Stimulated activated CD8-positive, alpha-beta memory T cell treated with anti-CD3 and anti-CD28 coated beads, Interleukin-7, amount 100 ng/mL, for 48 hours (primary cell): ENCODE measurements around the gene PEPD.
"Not testable (repeated sequence)": the region's sequence is repeated elsewhere in the genome, so short reads cannot be mapped to it uniquely, and the experiment has no call there.

Source experiments
- DNase-seq, 2 donors: peaks; one replicate each; pipeline ENCODE4 v3.0.0-alpha.2; 2020; ENCODE audit warnings: low read depth in 1 of 2; ENCODE audit errors: extremely low read depth in 1 of 2

PEPD gene

DNA sequence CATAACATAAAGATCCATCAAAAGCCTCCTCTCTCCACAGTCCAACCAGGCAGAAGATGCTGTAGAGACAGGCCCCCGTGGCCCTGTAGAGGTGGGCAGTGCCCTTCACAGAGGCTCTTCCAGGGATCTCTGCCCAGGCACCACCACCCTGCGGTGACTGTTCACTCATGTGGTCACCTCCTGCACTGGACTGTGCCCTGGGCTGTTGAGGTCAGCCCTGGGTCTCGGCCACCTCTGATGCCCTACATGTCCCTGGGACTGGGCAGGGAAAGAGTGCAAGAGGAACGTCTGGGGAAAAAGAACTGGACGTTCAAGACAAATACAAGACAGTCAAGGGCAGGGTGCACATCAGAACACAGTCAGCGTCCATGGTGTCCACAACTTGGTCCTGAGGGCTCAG, 22.3 kb downstream of the PEPD start:
- DNase-seq: no peak

GRCh38 chr19:33498391-33499000, 23.1 kb downstream of the PEPD start:
- no peak for DNase-seq

- DNase-seq: no peak
These were observed 23.8 kb downstream of the PEPD start for GRCh38 chr19:33497778-33498175.

GRCh38 chr19:33497131-33497777, 24.3 kb downstream of the PEPD start:
- DNase-seq: no peak

DNA sequence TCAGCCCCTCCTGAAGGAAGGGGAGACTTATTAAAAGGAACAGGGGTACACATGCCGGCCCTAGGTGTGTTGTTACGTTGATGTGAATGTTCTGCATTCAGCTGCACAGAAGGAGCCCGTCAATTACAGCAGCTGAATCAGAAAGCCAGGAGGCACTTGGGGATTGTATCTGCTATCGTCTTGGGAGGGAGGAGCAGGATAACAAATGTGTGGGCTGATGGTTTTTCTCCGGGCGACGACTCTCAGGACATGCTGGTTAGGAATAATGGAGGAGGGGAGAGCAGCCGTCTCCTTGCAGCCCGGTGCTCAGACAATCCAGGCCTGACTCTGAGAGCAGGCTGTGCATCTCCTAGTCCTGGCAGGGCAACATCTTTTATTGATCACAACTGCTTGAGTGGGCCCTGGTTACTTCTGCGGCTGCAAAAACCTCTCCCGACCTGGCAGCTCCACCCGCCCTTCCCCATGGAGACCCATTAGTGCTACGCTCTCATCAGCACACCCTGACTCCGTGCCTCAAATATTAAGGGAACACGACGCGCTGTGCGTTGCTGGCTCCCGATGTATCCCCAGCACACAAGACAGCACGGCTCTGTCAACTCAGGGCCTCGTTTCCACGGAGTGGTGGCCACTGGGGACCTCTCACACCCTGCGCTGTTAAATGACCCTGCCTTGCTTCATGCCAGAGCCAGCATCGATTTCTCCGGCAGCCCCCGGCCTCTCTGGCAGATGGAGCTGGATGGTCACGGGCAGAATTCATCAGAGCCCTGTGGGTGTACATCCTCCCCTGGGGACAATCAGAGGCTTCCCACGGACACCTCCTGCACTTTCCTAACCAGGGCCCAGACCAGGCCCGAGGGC, 25.3 kb downstream of the PEPD start:
- no peak for DNase-seq

GRCh38 chr19:33493401-33494275, 28.0 kb downstream of the PEPD start:
- no peak for DNase-seq

DNA sequence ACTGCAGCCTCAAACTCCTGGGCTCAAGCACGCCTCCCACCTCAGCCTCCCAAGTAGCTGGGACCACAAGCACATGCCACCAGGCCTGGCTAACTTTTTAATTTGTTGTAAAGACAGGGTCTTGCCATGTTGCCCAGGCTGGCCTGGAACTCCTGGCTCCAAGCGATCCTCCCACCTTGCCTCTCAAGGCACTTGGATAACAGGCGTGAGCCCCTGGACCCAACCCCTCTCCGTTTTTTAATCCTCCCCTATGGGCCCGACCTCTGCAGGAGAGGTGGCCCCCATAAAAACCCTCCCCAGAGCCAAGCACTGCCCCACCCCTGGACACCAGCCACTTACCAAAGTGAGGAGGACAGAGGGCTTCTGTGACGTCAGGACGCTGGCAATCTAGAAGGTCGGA, 28.6 kb downstream of the PEPD start:
- DNase-seq: no peak

DNA sequence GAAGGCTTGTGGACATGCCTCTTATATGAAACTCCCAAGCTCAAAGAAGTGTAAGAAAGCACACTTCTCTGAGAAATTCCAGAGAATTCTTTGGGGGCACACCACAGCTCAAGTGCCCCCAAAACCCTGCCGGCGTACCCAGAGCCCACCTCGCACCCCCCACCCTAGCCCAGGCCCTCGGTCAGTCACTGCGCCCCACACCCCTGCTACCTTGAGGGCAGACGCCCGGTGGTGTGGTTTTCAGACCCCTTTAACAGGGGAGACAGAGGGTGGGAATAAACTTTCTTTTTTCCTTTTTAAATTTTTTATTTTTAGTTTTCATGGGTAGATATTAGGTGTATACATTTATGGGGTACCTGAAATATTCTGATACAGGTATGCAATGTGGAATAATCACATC, 29.5 kb downstream of the PEPD start:
- no peak for DNase-seq

- not testable (repeated sequence) for DNase-seq
These were observed 31.0 kb downstream of the PEPD start for GRCh38 chr19:33490596-33490995.

DNA sequence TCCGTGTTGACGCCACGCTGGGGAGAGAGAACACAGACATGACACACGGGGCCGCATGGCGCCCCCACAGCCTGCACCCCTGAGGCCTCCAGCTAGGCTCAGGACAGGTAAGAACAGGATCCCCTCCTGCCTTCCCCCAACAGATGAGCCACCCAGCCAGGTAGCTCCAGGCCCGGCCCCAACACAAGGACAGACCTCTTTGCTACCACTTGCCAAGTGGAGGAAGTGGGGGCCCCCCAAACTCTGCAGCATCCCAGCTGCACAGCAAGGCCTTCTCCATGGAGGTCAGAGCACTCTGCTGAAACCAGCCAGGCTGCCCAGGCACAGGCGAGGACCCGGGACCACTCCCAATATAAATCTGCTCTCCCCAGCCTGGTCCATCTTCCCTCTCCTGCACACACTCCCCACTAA, 31.5 kb downstream of the PEPD start:
- no peak for DNase-seq

DNA sequence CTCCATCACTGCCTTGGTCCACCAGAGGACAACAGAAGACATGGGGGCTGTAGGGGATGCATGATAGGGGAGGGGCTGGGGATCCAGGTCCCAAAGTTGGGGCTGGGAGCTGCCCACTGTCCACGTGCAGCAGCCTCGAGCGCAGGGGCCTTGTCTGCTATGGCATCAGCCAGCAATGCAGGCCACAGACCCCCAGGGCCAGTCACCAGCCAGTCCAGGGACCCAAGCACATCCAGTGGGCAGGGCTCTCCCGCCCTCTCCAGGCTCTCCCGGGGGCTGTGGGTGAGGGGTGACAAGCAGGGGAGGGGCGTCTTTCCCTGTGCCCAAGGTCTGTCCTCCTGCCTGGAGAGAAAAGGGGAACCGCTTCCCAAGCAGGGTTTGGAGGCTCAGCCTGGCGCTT, 32.8 kb downstream of the PEPD start:
- no peak for DNase-seq

DNA sequence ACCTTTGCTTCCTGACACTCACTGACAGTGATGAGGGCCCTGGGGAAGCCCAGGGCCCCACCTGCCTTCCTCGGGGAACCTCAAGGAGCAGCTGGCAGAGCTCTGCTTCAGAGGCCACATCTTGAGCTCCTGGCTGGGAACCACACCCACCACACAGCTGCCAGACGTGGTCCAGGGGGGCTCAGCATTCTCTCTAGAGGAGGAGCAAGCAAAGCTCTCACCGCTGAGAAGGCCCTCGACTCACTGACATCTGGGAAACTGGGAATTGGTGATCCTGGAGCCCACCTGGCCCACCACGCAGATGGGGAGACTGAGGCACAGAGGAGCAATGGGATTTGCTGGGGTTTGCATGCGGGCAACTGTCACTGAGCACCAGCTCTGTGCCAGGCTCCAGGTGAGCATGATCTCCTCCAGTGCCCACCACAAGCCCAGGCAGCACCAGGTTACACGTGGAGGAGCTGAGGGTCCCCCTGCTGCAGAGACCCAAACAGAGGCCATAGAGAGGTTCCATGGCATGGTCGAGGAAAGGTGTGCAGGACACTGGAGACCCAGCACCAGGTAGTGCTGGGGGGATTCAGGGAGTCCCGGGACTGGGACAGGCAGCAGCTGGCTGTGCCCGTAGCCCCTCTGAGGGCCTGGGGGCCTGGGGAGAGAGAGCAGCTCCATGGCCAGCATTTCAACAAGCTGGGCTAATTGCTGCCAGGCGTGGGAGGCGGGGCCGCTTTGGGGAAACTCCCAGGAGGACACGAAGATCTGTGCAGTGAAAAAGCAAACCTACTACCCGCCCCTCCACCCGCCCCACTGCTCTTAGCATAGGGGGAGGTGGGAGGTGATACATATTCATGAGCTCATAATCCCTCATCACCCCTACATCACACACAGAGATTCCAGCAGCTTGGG, 33.4 kb downstream of the PEPD start:
- DNase-seq: no peak

DNA sequence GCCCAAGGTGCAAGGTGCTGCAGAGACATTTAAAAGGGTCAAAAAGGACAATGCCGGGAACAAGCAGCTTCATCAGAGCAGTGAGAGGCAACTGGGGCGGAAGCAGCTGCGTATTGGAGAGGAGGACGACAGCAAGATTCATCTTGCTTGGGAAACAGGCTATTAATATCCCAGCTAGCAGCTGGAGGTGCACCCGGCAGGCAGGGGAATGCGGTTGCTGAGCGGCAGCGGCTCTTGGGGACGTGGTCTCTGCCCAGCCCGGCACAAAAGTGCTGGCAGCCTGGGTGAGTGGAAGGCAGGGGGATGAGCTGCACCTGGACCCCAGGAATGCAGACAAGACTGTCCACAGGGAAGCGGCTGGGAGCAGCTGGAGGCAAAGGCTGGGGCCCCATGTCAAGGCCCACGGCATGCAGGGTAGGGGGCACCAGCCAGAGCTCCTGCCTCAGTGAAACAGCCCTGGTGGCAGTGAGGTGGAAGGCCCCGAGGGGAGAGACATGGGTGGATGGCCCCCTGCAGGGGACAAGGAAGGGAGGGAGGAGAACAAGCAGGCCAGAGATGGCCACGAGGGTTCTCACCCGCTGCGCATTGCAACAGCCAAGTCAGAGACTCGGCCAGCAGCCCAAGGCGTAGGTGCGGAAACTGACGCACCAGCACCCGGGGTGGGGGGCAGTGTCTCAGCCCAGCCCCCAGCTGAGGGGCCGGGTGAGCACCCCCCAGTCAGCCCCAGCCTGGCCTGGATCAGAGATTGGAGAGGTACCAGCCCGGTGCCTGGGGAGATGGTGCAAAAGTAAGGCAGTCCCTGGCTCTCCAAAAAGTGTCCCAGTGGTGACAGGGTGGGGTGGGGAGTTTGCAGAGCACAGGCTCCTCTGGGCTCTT, 34.4 kb downstream of the PEPD start:
- DNase-seq: no peak

DNA sequence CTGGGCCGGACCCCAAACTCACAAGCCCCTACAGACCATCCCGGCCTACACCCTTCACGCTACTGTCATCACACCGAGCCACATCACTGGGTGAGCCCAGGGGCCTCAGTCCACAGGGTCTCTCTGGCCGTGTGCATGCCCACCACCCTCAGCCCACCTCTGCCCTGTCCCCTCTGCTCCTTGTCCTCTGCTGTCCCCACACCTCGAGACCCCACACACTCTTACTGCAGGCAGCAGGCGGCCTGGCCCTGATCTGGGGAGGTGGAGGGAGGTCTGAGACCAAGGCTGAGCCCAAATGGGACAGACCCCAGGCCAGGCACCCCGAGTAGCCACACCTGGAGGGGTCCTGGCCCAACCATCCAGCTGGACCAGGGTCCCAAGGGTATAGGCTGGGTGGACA, 35.2 kb downstream of the PEPD start:
- DNase-seq: no peak

GRCh38 chr19:33484226-33484774, 37.3 kb downstream of the PEPD start:
- DNase-seq: no peak

DNA sequence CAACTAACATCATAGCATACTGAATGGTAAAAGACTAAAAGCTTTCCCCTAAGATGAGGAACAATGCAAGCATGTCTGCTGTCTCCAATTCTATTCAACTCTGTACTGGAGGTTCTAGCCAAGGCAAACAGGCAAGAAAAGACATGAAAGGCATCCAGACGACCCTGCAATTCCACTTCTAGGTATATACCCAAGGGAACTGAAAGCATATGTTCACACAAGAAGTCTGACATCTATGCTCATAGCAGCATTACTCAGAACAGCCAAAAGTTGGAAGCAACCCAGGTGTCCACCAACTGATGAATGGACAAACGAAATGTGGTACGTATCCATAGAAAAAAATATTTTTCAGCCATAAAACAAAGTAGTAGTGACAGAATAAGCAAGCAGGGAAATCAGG, 39.1 kb downstream of the PEPD start:
- no peak for DNase-seq

DNA sequence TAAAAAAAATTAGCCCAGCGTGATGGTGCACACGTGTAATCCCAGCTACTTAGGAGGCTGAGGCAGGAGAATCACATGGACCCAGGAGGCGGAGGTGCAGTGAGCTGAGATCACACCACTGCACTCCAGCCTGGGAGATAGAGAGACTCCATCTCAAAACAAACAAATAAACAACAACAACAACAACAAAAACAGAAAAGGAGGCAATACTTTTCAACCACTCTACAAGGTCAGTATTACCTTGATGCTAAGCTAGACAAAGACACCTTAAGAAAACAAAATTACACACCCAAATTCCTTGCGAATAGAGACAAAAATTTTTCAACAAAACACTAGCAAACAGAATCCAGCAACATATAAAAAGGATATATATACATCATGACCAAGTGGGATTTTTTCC, 39.7 kb downstream of the PEPD start:
- DNase-seq: no peak

DNA sequence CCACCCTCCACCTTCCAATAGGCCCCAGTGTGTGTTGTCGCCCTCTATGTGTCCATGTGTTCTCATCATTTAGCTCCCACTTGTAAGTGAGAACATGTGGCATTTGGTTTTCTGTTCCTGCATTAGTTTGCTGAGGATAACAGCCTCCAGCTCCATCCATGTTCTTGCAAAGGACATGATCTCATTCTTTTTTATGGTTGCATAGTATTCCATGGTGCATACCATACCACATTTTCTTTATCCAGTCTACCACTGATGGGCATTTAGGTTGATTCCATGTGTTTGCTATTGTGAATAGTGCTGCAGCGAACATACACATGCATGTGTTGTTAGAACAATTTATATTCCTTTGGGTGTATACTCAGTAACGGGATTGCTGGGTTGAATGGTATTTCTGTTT, 42.0 kb downstream of the PEPD start:
- not testable (repeated sequence) for DNase-seq

DNA sequence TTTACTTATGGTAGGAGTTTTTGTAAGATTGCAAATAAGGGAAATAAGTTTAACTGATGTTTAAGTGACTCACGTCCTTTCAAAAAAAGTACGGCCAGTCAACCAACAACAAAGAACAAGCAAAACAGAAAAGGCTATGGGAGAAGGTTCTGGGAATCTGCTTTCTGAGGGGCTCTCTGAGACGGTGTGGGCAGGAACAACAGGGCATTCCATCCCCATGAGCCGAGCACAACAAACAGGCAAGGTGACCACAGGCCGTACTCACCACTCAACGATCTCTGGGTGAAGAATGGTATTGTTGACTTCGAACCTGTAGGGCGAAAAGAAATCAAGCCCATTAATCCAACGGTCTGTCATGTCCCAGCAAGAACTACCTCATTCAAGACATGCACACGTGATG, 43.8 kb downstream of the PEPD start:
- DNase-seq: no peak
